GM13976 (cell line): ENCODE data around the gene OSBPL2.

Experiments used
- DNase-seq: peaks from one replicate; pipeline ENCODE4 v3.0.0; 2012; ENCODE audit warnings: low spot score
- CTCF ChIP-seq: IDR thresholded peaks from 2 replicates; pipeline ENCODE4 v1.5.1; 2012; ENCODE audit warnings: borderline replicate concordance, mild to moderate bottlenecking; ENCODE audit not compliant: insufficient read depth; ENCODE audit errors: extremely low read depth, missing control alignments, control extremely low read depth
- in situ Hi-C: fragments of 300-500 bp; cut with MboI; formaldehyde crosslinking; loops from one replicate; pipeline ENCODE4 v1.12.0; 2022; ENCODE audit warnings: low sequenced_read_pairs, mixed read lengths, inconsistent platforms; ENCODE audit not compliant: unreplicated experiment

OSBPL2 gene

DNA sequence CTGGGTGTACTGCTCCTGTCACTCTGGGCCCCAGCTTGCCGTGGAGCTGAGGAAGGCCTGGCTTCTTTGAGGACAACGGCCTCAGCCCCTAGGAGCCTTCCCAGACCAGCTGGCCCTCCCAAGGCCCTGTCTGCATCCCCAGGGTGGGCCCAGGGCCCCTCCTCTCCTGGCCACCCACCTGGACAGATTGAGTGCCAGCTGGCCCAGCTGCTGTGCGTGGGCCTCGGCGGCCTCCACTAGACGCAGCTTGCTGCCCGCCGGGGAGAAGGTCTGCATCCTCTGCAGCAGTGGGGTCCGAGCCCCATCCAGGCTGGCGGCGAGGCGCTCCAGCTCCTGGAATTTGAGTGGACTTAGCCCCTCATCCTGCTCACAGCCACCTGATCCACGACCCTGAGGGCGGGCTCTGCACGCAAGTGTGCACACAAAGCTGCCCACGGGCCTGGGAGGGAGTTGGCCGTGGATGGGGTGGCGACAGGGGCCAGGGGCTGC lies 78.9 kb downstream of the OSBPL2 start:
- no peak for DNase-seq
- in situ Hi-C loops = no loop called here
- no peak for TF ChIP-seq CTCF

- TF ChIP-seq CTCF = no peak
- in situ Hi-C loops = no loop called here
Measured at GRCh38 chr20:62318400-62319345, 80.4 kb downstream of the OSBPL2 start.

GRCh38 chr20:62319346-62319909 lies 81.1 kb downstream of the OSBPL2 start:
- in situ Hi-C loops = no loop called here
- DNase-seq = no peak
- no peak for TF ChIP-seq CTCF

More at GRCh38 chr20:62318400-62319345, 80.4 kb downstream of the OSBPL2 start:
- DNase-seq = no peak

GRCh38 chr20:62320581-62321354 lies 82.4 kb downstream of the OSBPL2 start:
- no peak for TF ChIP-seq CTCF
- no peak for DNase-seq
- in situ Hi-C loops = no loop called here

- no peak for TF ChIP-seq CTCF
- in situ Hi-C loops = no loop called here
- peak; percentile 71 for DNase-seq
Measured at GRCh38 chr20:62321521-62321948, 83.2 kb downstream of the OSBPL2 start.

GRCh38 chr20:62321975-62322374 lies 83.7 kb downstream of the OSBPL2 start:
- no peak for TF ChIP-seq CTCF
- no peak for DNase-seq
- in situ Hi-C loops = no loop called here
